ENCODE data around the gene BCAP31.

DNA sequence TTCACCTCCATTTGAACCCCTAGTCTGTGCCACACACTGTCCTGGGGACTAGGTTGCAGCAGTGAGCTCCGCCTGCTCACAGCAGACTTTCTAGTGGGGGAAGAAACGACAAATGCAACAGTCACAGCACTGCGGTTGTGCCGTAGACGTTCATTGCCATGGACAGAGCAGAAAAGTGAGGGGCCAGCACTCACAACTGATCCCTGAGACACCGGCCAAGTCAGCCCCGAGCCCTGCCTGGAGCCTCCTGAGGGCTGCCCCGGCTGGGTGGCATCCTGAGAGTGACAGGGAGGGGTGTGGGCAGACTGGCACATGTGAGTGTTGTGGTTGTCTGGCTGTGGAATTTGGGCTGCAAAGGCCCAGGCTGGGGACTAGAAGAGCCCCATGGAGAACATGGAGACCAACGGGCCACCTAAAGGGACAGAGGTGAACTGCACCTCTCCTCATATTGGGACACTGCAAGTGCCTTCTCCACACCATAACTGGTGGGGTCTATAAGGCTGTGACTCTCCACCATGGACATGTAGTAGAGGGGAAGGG is 72.6 kb downstream of the BCAP31 start:
- TF ChIP-seq CTCF (conservative IDR thresholded peaks at IDR 0.05 in 1 of 2, IDR thresholded peaks at IDR 0.05 in 1 of 2; ENCODE audit: low read depth in 1 of 2, low read length in 2 of 2) (peak in 1 of 2 donors; percentile 36), EZH2 (IDR thresholded peaks at IDR 0.05; ENCODE audit: low read length, missing control alignments) (no peak)
